Epithelial cell of proximal tubule (primary cell): ENCODE data around the gene PYGL. TPM values are rescaled to one million over a fixed set of nuclear protein-coding genes. Genes with fewer than 3 reads are reported as not detected.
"Not testable (repeated sequence)": the region's sequence is repeated elsewhere in the genome, so short reads cannot be mapped to it uniquely, and the experiment has no call there.

ENCODE experiments used
- DNase-seq: peaks from one replicate; pipeline ENCODE4 v3.0.0-alpha.2; 2011; ENCODE audit warnings: low read depth
- H3K4me3 ChIP-seq: 2 replicates; pipeline ENCODE4 v1.5.1; 2011; ENCODE audit warnings: low read depth, mild to moderate bottlenecking, low read length
- total RNA-seq: library from RNA; depleted of rRNA; stranded (reverse); fragments of >200 nt; gene quantifications from 2 replicates; pipeline ENCODE4 v1.2.3, GENCODE V29; 2015
- TF ChIP-seq, protein P1 (sequence below): conservative IDR thresholded peaks from 2 replicates; pipeline ENCODE4 v1.5.1; 2012; ENCODE audit warnings: low read depth, mild to moderate bottlenecking, low read length

The PYGL gene
- total RNA-seq, 1 donor from 2014 or later: 96.8 TPM

DNA sequence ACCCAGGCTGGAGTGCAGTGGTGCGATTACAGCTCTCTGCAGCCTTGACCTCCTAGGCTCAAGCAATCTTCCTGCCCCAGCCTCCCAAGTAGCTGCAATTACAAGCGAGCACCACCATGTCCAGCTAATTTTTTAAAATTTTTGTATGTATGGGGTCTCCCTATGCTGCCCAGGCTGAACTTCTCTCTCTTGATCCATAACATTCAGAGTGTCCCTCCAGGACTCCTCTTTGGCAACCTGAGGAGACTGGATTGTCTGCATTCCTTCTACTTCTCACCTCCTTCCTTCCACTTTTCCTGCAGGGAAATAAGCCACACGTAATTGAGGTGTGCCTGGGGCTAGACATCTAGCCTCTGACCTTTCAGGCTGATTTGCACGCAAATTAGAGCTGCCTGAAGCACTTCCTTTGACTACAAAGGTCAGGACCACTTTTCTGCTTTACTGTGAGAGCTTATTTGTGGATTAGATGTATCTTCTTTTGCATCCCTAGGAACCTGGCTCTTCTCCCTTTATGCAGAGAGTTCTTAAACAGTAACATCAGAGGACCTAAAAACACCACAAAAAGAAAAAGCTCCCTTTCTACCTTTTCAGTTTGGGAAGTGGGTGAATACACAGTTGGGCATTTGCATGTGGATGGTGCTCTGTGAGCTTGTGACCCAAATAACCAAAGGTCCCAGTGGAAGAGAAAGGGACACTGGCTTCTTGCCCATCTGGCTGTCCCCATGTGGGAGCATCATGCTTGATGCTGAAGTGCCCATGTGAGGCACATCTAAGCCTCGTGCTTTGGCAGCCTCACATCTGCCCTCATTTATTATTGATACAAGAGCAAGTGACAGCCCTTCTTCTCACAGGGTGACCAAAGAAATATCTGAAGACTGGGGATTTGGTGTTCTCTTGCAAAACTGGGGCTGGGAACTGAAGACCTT, 33.5 kb downstream of the PYGL start:
- DNase-seq: no peak
- TF ChIP-seq, protein P1, sequence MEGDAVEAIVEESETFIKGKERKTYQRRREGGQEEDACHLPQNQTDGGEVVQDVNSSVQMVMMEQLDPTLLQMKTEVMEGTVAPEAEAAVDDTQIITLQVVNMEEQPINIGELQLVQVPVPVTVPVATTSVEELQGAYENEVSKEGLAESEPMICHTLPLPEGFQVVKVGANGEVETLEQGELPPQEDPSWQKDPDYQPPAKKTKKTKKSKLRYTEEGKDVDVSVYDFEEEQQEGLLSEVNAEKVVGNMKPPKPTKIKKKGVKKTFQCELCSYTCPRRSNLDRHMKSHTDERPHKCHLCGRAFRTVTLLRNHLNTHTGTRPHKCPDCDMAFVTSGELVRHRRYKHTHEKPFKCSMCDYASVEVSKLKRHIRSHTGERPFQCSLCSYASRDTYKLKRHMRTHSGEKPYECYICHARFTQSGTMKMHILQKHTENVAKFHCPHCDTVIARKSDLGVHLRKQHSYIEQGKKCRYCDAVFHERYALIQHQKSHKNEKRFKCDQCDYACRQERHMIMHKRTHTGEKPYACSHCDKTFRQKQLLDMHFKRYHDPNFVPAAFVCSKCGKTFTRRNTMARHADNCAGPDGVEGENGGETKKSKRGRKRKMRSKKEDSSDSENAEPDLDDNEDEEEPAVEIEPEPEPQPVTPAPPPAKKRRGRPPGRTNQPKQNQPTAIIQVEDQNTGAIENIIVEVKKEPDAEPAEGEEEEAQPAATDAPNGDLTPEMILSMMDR: no peak
- H3K4me3 ChIP-seq: no peak overlapping the region

DNA sequence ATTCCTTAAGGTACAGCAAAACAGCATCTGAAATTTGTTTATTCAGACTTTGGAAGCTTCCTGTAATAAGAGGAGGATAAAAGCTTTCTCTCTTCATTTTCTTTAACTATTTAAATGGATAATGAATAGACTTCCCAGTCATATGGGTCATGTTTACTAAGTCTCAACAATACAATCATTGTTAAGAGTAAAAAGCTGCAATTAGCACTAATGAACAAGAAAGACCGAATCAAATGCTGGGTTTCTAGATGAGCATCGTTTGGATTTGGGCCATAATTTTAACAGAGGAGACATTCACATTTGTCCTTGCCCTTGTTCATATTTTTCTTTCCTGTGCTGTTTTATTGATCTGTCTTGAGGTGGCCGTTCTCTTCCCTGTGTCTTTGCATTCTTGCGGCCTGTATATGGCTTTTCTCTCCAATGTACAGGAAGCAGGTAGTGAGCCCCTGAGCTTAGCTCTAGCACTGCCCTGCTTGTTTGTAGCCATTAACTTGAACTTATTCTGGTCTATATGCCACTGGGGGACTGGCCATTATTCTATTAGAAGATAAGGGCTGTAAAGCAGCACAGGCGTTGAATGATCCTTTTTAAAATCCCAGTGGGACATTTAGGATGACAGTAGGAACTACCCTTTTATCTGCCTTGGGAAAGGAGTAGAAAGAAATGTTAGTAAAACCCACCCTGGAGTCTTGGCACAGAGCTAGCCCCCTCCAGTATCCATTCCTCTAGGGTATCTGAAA, 37.8 kb downstream of the PYGL start:
- no peak for DNase-seq
- H3K4me3 ChIP-seq: no peak overlapping the region
- TF ChIP-seq, protein P1: no peak

DNA sequence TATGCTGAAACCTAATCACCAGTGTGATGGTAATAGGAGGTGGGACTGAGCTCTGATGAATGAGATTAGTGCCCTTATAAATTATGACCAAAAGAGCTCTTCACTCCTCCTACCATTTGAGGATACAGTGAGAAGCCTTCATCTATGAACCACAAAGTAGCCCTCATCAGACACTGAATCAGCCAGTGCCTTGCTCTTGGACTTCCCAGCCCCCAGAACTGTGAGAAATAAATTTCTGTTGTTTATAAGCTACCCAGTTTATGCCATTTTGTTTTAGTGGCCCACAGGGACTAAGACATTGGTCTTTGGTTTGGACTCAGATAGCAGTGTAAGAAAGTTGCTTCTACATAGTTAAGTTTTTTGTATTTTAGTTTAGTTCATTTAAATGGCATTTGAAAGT, 39.6 kb downstream of the PYGL start:
- TF ChIP-seq, protein P1: no peak
- no peak overlapping the region for H3K4me3 ChIP-seq
- no peak for DNase-seq

DNA sequence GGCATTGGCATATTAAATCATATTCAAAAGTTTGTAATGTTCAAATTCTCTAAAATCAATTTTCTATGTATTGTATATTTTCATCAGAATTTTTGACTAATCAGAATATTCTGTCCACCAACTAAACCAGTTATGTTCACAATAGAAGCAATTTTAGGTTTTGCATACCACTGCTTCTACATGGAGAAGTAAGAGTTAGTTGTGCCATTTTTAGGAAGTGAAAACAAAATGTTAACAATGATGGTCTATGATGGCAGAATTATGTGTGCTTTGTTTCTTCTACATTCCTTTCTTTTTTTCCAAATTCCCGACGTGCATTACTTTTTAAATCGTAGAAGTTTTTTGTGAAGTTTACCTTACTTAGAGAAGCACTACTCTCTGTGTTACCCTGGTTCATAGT, 42.9 kb downstream of the PYGL start:
- no peak overlapping the region for H3K4me3 ChIP-seq
- no peak for DNase-seq
- TF ChIP-seq, protein P1: no peak

DNA sequence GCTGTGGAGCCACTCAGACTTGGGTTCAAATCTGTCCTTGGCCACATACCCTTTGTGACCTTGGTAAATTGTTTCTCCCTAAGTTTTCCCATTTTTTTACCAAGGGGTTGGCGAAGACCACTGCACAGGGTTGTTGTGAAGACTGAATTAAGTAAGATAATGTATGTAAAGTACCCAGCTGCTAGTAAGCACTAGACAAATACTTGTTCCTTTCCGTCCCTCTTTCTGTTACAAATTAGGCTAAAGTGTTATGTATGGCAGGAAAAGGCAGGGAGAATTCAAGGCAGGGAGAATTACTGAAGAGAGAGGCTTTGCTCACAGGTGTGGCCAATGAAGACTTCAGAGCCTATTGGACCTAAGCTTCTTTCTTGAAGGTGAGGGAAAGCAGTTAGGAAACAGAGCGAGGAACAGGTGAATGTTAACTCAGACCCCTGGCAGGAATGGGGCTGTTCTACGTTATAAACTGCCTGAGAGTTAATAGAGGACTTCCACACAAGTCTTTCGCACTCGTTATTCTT, 46.6 kb downstream of the PYGL start:
- H3K4me3 ChIP-seq: no peak overlapping the region
- TF ChIP-seq, protein P1: no peak
- DNase-seq: no peak

DNA sequence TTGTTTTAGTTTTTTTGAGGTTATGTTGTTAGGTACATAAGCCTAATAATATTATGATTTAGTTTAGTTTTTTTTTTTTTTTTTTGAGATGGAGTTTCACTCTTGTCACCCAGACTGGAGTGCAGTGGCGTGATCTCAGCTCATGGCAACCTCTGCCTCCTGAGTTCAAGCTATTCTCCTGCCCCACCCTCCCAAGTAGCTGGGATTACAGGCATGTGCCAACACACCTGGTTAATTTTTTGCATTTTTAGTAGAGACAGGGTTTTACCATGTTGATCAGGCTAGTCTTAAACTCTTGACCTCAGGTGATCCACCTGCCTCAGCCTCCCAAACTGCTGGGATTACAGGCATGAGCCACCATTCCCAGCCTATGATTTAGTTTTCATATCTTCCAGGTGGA, 47.3 kb downstream of the PYGL start:
- DNase-seq, H3K4me3 ChIP-seq: not testable (repeated sequence)

DNA sequence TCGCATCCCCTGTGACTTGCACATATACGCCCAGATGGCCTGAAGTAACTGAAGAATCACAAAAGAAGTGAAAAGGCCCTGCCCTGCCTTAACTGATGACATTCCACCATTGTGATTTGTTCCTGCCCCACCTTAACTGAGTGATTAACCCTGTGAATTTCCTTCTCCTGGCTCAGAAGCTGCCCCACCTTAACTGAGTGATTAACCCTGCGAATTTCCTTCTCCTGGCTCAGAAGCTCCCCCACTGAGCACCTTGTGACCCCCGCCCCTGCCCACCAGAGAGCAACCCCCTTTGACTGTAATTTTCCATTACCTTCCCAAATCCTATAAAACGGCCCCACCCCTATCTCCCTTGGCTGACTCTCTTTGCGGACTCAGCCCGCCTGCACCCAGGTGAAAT, 47.9 kb downstream of the PYGL start:
- H3K4me3 ChIP-seq, DNase-seq: not testable (repeated sequence)
